ENCODE data around the gene ACAA2. TPM values are rescaled to one million over a fixed set of nuclear protein-coding genes. Genes with fewer than 3 reads are reported as not detected.
A peak's percentile ranks its signal among the peaks of the same experiment; 100 is the strongest.
"Not testable (repeated sequence)": the region's sequence is repeated elsewhere in the genome, so short reads cannot be mapped to it uniquely, and the experiment has no call there.

The ACAA2 gene
- total RNA-seq, 1 donor from 2014 or later, result 67.9 TPM

DNA sequence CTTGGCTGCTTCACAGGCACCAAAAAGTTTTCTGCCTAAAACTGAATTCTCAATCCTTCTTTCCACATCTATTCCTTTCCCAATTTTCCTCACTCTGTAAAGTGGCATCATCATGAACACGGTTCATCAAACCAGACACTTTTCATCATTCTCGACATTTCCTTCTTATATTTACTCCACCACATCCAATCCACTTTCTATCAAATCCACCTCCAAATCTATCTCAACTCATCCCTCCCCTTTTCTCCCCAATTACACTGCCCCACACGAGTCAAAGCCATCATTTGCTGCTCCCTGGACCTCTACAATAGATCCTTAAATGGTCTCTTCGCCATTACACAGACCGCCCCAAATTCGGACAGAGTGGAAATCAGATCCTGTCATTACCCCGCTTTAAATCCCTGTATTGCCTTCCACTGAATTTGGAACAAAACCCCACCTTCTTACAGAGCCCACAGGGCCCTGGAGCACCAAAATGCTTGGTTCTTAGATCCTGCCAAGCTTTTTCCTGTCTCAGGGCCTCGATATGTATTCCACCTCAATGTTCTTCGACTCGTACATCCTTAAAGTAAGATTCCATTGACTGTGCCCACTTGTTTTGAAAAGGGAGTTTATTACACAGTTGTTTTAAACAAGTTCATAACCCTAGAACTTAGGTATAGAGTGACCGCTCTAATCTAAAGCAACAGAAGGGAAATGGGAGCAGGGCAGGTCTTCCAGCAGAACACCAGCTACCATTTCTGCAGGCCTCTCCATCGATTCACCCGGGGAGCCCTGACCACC is 856 bp downstream of the ACAA2 start:
- peak; percentile 59 for DNase-seq

DNA sequence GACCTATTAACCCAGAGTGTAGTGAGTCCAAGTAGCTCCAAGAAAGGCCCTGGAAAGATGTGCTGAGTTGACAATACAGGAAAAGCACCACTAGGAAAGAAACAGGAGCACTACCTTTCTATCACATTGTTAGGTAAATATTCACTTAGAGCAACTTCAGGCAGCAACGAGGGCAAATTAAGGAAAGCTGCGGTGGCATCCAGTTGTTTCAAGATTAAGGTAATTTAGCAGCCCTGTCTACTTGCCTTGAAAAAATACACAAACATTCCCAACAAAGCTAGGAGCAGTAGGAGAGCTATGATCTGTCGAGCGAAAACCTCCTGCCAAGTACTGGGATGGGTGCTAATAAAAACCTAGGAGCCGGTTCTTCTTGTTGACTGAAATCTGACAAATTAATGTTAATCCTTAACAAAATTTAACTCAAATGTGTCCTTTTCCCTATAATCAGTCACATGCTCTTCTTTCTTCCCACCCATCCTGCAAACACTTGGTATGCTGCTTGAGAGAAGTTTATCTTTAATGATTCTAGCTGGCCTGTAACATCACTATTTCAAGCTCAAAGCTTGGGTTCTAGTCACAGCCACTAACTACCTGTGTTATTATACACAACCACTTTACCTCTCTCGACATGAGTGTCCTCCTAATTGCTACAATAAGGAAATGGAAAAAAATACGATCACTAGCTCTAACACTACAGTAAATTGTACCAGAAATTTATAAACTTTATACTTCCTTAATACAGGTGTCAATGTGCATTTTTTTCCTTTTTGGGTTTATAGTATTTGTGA is 2.0 kb downstream of the ACAA2 start:
- DNase-seq, result peak; percentile 6

DNA sequence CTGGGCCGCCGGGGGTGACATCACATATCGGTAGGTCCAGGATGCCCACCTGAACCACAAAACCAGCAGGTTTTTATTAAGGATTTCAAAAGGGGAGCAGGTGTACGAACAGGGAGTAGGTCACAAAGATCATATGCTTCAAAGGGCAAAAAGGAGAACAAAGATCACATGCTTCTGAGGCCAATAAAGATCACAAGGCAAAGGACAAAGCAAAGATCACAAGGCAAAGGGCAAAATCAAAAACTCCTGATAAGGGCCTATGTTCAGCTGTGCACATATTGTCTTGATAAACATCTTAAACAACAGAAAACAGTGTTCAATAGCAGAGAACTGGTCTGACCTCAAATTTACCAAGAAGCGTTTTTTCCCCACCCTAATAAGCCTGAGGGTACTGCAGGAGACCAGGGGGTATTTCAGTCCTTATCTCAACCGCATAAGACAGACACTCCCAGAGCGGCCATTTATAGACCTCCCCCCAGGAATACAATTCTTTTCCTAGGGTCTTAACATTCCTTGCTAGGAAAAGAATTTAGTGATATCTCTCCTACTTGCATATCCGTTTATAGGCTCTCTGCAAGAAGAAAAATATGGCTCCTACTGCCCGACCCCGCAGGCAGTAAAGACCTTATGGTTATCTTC is 4.7 kb downstream of the ACAA2 start:
- DNase-seq, result not testable (repeated sequence)

DNA sequence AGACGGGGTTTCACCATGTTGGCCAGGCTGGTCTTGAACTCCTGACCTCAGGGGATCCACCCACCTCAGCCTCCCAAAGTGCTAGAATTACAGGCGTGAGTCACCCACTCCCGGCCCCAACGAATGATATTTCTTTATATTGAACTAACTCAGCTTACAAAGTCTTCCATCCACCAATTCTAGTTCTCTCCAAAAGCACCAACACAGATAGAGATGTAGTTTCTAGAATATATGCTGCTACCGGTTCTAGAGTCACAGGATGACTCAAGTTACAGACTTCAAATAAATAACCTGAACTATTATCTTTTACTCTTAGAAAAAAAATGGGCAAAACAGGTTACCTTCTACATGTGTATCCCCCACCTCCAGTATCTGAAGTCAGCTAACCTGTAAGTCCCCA is 9.2 kb downstream of the ACAA2 start:
- DNase-seq, result no peak

DNA sequence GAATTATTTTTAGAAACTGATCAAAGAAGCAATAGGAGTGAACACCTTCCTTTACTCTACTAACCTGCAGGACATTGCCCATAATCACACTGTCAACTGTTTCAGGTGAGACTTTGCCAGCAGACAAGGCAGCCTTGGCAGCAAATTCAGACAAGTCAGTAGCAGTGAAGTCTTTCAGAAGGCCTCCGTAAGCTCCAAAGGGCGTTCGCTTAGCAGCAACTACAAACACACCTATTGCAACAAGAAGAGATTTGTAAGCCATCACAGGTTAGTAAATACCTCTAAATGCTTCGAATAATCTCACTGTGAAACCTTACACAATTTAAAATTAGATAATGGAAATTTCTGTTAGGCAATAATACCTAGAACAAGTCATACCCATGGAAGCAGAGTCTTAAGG is 10.7 kb downstream of the ACAA2 start:
- no peak for DNase-seq

DNA sequence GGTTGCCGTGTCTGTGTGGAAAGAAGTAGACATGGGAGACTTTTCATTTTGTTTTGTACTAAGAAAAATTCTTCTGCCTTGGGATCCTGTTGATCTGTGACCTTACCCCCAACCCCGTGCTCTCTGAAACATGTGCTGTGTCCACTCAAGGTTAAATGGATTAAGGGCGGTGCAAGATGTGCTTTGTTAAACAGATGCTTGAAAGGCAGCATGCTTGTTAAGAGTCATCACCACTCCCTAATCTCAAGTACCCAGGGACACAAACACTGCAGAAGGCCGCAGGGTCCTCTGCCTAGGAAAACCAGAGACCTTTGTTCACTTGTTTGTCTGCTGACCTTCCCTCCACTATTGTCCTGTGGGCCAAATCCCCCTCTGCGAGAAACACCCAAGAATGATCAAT is 12.8 kb downstream of the ACAA2 start:
- DNase-seq, result not testable (repeated sequence)

DNA sequence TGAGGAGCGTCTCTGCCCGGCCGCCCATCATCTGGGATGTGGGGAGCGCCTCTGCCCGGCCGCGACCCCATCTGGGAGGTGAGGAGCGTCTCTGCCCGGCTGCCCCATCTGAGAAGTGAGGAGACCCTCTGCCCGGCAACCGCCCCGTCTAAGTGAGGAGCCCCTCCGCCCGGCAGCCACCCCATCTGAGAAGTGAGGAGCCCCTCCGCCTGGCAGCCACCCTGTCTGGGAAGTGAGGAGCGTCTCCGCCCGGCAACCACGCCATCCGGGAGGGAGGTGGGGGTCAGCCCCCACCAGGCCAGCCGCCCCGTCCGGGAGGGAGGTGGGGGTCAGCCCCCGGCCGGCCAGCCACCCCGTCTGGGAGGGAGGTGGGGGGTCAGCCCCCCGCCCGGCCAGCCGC is 13.5 kb downstream of the ACAA2 start:
- not testable (repeated sequence) for DNase-seq

DNA sequence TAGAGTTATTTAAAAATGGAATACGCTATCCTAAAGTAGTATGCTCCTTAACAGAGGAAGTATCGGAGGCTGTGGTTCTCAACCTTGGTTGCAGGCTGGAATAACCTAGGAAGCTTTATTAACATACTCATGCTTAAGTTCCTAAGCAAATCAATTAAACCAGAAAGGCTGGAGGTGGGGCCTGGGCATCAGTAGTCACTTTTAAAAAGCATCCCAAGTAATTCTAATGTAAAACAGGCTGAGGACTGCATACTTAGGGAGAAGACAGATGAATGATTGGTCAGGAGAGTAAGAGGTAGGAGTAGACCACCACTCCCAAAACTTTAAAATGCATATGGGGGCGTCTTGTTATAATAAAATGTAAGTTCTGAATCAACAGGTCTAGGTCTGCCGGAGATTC is 15.3 kb downstream of the ACAA2 start:
- DNase-seq, result no peak

DNA sequence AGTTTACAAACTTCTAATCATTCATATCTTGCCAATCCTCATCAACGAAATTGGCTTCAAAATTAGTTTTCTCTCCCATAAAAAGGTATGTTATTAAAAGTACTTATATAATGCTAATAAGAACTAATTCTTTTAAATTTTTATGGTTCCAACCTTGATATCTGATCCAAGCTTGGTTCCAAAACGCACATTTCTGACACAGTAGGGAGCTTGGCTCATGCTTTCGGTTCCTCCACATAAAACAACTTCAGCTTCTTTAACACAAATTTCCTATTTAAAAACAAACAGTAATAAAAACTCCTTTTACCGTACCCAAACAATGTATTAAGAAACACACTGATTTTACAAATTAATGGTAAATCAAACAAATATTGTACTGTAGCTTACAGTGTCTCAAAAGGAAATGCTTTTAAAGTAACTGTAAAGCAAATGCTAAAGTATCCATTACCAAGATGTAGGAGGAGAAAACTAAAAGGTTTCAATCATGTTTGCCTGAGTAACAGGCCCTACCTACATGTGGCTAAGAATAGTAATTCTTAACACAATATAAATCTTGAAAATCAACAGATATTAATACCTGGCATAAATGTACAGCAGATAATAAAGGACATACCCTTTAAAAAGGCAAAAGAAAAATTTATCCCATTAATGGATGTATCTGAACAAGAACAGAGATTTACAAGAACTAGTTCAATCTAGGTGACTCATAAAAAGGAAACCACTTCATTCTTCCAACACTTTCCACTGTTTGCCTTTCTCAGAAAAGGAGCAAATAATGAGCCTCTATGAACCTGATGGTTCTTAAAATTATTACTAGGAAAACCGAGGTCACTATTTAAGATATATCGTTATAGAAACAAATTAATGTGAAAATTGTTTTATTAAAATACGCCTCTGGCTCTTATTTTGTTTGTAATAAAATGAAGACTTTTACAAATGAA is 17.5 kb downstream of the ACAA2 start:
- DNase-seq, result no peak

DNA sequence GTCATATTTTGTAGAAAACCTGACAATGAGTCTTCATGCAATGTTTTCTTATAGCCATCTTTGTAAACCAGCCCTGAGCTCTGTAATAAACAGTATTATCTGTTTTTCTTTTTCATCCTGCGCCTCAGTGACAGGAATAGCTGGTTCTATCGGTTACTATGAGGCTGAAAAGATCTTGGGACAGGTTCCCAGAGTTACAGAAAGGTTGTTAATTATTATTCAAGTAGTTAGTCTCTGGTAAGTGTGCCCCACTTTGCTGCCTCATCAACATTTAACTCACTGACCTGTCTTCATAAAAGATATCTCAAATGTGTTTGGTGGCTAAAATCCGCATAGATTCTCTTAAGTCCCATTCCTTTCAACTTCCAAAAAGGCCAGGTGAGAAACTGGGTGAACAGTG is 18.6 kb downstream of the ACAA2 start:
- no peak for DNase-seq

DNA sequence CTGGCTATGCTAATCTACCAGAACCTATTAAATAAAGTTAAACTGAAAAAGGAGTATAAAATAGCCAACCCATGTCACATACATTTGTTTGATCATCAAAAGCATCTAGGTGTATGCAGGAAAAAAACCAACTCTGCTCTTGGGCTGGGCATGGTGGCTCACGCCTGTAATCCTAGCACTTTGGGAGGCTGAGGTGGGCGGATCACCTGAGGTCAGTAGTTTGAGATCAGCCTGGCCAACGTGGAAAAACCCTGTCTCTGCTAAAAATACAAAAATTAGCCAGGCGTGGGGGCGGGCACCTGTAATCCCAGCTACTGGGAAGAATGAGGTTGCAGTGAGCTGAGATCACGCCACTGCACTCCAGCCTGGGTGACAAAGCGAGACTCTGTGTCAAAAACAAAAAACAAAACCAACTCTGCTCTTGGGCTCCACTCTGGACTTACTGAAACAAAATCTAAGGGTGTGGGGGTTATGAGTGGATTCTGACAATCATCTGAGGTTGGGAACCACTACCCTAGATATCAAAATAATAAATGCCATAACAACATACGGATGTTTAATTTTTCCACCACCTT is 23.7 kb downstream of the ACAA2 start:
- not testable (repeated sequence) for DNase-seq

DNA sequence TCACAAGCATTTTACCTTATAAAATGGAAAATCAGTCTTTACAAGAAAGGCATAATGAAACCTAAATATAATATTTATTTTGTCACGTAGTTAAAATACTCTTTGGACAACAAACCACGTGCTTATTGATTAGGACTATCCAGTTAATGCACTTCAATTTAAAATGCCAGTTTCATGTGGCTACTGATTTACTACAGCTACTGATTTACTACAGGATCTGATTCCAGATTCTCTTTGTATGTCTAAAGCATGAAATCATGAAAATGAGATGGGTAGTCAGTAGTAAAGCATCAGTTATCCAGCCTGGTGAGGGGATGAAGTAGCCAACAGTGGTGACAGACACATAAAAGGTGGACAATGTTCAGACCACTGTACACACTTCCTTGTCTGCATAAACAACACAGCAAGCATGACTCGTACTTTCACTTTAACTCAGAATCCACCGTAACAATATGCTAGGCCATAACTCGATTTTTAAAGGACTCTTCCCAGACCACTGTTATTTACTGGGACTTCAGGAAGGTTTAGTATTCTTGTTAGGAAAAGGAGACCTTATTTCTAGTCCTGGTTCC is 24.9 kb downstream of the ACAA2 start:
- no peak for DNase-seq

DNA sequence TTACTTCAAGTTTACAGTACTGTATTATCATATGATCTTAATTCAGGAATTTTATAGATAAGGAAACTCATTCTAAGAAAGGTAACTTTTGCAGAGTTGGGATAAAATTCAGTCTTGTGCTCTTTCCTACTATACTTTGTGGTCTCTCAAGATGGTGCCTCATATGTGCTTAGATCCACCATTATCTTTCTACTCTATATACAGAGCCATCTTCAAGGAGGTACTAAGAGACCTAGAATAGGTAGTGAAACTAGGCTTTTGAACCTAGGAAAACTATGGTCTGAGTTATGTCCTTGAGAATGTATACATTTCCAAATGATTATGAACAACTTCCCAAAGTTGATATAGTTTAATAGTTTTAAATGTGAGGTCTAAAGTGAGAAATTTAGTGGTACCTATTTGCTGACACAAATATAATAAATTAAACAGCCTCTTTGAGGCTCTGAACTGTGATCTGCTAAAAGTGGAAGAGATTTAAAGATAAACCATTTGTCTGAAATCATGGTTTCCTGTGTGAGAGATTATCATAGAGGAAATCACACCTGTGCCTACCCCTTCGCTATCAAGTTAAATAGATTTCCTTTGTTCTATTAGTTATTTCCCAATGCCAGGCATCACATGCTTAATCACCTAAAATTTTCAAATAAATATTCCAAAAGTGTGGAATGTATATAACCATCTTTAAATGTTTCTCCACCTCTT is 27.2 kb downstream of the ACAA2 start:
- no peak for DNase-seq

DNA sequence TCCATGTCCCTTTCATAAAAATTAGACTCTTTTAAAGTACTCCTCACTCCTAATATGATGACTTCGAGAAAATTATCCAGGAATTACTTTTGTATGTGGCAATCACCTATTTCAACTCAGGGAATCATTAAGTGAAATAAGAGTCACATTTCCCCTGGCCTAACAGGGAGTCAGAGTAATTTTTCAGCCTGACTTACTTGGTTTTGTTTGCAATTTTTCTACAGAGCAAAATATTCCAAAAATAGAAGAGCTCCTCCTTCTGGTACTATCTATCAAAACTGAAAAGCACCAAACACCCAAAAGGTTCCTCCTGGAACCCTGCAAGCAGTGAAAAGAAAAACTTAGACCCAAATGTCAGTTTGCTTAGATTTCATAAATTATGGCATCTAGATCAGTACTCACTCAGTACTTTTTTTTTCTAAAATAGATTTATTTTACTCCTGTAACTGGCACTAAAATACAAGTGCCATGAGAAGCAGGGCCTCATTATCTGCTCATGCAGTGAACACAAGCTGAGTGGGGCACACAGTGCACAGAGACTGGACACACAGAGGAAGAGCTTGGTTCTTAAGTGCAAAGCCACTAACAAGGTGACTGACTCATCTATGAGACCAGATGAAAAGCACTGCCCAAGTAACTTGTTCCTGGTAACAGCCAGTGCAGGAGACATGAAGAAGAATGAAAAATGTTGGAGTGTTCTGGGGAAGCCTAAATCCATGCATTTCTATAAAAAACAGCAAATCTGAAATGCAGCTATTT is 28.7 kb downstream of the ACAA2 start:
- peak; percentile 26 for DNase-seq

DNA sequence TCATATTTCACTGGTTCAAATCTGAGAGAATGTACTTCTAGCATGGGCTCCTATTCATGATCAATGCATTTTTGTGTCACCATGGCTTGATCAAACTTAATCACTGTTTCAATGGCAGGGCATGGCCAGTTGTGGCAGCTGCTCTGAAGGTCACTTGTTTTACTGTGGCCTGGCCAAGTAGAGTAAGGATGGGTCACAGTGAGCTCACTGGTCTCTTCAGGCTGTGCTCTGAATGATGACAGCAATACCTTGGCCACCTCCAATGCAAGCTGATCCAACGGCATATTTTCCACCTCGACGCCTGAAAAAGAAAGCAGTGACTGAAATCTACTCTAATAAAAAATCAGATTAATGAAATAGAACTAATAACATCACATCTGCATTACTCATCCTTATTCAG is 29.7 kb downstream of the ACAA2 start:
- not testable (repeated sequence) for DNase-seq

DNA sequence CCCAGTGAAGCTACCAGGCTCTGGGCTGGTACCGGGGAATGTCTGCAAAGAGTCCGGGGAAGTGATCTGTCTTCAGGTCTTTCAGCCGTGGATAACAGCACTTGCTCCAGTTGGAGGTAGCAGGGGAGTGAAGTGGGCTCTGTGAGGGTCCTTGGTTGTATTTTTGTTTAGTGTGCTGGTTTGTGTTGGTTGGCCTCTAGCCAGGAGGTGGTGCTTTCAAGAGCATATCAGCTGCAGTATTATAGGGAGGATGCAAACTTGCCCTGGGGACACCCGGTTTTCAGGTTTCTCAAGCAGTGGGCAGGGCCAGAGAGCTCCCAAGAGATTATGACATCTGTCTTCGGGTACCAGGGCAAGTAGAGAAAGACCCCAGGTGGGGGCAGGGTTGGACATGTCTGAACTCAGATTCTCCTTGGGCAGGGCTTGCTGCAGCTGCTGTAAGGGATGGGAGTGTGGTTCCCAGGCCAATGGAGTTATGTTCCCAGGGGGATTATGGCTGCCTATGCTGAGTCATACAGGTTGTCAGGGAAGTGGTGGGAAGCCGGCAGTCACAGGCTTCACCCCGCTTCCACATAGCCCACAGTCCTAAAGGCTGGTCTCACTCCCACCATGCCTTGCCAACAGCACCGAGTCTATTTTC is 34.4 kb downstream of the ACAA2 start:
- DNase-seq, result peak; percentile 9

DNA sequence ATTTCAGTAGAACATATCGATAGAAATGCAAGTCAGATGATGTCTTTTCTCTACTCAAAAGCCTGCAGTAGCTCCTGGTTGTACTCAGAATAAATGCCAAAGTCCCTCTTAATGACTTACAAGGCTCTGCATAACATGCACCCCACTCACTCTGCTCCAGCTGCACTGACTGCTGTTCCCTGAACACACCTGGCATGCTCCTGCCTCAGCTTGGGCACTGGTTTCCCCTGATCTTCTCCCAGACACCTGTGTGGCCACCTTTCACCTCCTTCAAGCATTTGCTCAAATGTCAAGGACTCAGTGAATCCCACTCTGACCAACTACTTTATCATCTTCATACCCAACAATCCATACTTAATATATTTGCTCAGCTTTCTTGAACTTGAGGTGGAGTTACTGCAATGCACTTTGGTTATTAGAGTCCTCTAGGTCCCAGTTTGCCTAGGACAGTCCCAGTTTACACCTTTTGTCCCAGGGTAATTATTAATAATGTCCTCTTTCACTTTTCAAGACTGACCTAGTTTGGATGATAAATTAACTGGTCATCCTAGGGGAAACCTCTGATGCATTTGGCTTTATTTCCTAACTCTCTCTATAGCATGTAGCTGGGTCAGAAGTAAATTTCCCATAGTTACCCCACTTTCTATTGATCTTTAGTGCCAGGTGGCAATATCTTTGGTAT is 44.1 kb downstream of the ACAA2 start:
- no peak for DNase-seq

DNA sequence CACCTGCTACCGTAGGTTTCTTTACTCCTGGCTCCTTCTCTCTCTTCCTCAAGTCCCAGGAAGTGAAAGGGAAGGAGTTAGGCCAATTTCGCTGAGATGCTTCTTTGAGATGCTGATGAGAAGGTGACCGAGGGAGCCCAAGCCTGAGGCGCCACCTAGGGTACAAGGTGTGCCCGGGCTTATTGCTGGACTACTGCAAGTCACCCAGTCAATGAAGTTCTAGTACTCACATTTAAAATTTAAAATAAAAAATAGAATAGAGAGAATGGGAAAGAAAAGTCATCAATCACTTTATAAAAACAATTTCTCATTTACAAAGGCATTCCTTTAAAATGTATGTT is 45.3 kb downstream of the ACAA2 start:
- peak; percentile 83 for DNase-seq
